GM12878 (cell line): ENCODE measurements around the gene TET2. TPM values are rescaled to one million over a fixed set of nuclear protein-coding genes. Genes with fewer than 3 reads are reported as not detected.

Experiments used
- E4F1 ChIP-seq: fragments of 450-650 bp; IDR thresholded peaks from 2 replicates; pipeline ENCODE4 v1.6.1; 2018; ENCODE audit warnings: borderline replicate concordance, mild to moderate bottlenecking; ENCODE audit not compliant: partially characterized antibody
- MEF2B ChIP-seq: fragments of 450-650 bp; IDR thresholded peaks from 2 replicates; pipeline ENCODE4 v1.6.1; 2018; ENCODE audit warnings: mild to moderate bottlenecking, moderate library complexity; ENCODE audit not compliant: partially characterized antibody, poor library complexity, severe bottlenecking
- ZNF687 ChIP-seq: fragments of 450-650 bp; IDR thresholded peaks from 2 replicates; pipeline ENCODE4 v1.6.1; 2017; ENCODE audit warnings: mild to moderate bottlenecking, moderate library complexity
- polyA plus RNA-seq, 11 experiments: library from polyadenylated mRNA; depleted of rRNA in 4 of 11; unstranded in 6 of 11; stranded (reverse) in 5 of 11; fragments of >200 nt; fragmentation: Nextera tagmentation in 4 of 11; fragmentation: Illumina TruSeq in 1 of 11; extraction: Ambion mirVana in 4 of 11; extraction: Trizol in 1 of 11; gene quantifications; 1 replicate in 1 of 11; 2 replicates in 10 of 11; pipeline versions ENCODE4 v1.2.1 to v1.2.3, GENCODE V29; 2011 to 2016; ENCODE audit warnings: inconsistent platforms in 2 of 11, missing spikeins in 2 of 11, low read depth in 1 of 11
- total RNA-seq, 4 experiments: library from RNA; depleted of rRNA in 3 of 4; stranded (reverse); fragments of >200 nt in 3 of 4; fragmentation: Illumina TruSeq in 1 of 4; extraction: Trizol in 1 of 4; gene quantifications; 2 replicates each; pipeline versions ENCODE4 v1.2.1 to v1.2.3, GENCODE V29; 2013 to 2021

Gene TET2
- total and polyA plus RNA-seq, 10 of the 15 experiments (the other 5 are each of a cell fraction or from before 2014, with no cell fraction given): 3.7 to 49.0 (median 27.5) TPM

GRCh38 chr4:105191621-105192210 lies 45.0 kb downstream of the TET2 start (continued):
- 0 out of 2 replicates have a peak, but pooled peaks have one; percentile 25 for TF ChIP-seq ZNF687
- no peak for TF ChIP-seq E4F1
- TF ChIP-seq MEF2B: peak; percentile 89
- TF ChIP-seq, all 136 proteins: peak for 47
